AML-193 (cell line): Measurements from ENCODE around the gene PROSER1.
"Not testable (repeated sequence)": the region's sequence is repeated elsewhere in the genome, so short reads cannot be mapped to it uniquely, and the experiment has no call there.

Source experiments
- DNase-seq, 2 experiments: peaks; one replicate each; lab custom pipeline; 2025; lab: John Stamatoyannopoulos, UW

The PROSER1 gene

DNA sequence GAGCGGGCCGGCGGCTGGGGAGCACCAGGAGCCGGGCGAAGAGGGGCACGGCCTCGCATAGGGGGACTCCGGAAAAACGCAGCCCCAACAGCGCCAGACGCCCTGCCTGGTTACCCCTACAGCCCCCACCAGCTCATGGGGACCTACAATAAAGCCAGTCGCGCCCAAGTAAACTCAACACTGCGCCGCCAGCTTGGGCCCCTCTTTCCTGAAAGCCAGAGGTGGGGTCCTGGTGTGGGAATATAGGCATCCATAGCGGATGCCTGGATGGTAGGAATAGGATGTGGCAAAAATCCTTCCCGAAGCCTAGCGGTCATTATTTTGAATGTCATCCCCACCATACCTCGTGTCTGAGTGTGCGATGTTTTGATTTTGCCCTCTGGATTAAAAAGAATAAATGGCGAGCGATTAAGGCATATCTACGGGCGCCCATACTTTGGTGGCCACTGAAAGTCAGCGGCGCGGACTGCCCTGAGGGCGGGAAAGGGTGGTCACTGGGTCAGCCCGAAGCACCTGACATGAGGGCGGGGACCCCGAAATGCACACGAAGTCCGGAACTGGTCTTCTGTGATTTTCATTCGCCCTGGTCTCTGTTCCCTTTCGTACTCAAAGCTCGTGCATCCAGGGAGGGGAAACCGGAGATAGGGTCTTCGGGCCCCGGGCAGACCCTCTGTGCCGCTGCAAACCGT lies at the start of gene PROSER1, which contains the start of gene NHLRC3:
Gene PROSER1 (minus strand): TSS at position 210 of the 689 bp plus-strand sequence. CDS start 847 bp downstream, outside the sequence.
Gene NHLRC3 (plus strand): TSS at position 577 of the 689 bp plus-strand sequence. CDS start 184 bp downstream, outside the sequence.
- DNase-seq, result peak; percentile 84 to 87

DNA sequence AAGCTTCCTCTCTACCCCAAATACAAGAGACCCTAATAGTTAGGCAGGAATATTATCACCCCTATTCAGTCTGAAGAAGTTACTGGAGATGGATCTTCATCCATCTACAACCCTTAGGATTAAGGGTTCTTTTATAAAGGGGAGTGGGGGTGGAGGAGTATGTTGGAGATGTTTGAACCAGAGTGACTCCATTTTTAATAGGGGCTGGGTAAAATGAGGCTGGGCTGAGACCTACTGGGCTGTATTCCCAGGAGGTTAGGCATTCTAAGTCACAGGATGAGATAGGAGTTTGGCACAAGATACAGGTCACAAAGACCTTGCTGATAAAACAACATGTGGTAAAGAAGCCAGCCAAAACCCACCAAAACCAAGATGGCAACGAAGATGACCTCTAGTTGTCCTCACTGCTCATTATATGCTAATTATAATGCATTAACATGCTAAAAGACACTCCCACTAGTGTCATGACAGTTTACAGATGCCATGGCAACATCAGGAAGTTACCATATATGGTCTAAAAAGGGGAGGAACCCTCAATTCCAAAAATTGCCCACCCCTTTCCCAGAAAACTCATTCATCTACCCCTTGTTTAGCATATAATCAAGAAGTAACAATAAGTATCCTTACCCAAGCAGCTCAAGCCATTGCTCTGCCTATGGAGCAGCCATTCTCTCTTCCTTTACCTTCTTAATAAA lies 48.5 kb upstream of the PROSER1 start:
- not testable (repeated sequence) for DNase-seq

DNA sequence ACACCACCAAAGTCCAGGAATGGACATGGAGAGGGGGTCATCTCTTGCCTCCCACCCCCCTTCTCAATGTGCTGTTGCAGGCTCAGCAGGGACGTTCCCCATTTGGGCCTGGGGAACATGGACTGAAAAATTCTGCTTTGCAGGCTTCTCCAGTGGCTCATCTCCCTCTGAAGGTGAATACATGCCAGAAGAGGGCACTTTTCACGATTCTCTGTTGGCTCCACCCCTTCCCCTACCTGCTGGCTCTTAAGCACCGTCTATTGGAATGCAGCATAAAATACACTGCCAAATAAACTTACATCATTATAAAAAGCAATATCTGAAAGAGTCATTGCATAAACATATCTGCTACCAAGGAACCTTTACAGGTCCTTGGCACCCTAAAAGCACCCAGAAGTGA lies 36.1 kb upstream of the PROSER1 start:
- no peak for DNase-seq

DNA sequence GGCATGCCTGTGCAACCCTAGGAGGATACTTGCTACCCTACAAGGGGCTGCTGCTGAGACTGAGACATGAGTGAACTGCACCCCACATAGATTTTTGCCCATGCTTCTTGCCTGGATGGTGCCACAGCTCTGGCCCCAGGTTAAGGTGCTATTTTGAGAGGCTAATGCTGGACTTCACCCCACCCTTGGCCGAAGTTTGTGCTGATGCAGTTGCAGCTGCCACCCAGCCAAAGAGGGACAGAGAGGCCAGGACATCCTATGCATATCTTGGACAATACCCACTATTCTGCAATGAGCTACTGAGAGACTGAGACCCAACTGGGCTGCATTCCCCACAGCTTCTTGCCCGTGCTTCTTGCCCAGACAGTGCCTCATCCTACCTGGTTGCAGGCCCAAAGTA lies 35.0 kb upstream of the PROSER1 start:
- DNase-seq, result no peak

DNA sequence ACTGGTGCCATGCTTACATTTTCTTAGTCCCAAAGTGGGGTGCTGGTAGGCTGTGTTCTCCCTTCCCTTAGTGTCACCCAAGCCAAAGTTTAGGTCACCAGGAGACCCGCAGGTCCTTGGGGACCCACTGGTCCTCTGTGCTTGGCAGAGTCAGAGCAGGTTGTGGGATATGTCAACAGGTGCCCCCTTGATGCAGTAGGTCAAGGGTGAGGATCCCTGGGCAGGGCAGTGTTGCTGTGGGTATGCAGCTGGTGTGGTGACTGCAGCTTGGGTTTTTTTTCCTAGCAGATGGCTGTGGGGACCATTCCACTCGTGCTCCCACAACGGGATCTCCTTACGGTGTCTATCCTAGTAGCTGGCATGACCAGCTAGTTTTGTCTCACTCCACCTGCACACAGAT lies 24.1 kb upstream of the PROSER1 start:
- DNase-seq, result no peak

DNA sequence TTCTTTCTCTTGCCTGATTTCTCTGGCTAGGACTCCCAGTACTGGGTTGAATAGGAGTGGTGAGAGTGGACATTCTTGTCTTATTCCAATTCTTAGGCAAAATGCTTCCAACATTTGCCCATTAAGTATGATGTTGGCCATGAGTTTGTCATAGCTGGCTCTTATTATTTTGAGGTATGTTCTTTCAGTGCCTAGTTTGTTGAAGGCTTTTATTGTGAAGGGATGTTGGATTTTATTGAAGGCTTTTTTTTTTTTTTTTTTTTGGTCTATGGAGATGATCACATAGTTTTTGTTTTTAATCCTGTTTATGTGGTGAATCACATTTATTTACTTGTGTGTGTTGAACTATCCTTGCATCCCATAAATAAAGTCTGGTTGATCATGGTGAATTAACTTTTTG lies 20.2 kb upstream of the PROSER1 start:
- no peak for DNase-seq

DNA sequence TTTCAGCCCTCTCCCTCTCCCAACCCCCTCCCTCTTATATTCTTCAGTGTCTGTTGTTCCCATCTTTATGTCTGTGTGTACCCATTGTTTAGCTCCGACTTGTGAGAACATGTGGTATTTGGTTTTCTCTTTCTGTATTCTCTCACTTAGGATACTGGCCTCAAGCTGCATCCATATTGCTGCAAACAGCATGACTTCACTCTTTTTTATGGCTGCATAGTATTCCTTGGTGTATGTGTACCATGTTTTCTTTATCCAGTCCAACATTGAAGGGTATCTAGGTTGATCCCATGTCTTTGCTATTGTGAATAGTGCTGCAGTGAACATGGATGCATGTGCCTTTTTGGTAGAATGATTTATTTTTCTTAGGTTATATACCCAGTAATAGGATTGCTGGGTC lies 18.1 kb upstream of the PROSER1 start:
- no peak for DNase-seq

DNA sequence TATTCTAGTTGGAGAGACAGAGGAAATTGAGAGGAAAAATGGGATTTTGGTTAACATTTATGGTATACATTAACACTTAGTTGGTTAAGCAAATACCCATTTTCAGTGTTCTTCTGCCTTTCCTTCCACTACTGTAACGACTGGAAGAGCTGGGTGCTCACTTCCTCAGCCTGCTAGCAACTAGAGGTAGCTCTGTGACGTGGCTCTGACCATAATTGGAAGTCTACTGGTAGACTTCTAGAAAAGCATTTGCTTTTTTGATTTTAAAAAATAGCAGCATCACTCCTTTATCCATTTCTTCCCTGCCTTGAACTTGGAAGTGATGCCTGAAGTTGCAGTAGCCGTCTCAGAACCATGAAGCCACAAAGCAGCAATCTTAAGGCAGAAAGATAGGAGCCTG lies 16.2 kb upstream of the PROSER1 start:
- DNase-seq, result no peak

DNA sequence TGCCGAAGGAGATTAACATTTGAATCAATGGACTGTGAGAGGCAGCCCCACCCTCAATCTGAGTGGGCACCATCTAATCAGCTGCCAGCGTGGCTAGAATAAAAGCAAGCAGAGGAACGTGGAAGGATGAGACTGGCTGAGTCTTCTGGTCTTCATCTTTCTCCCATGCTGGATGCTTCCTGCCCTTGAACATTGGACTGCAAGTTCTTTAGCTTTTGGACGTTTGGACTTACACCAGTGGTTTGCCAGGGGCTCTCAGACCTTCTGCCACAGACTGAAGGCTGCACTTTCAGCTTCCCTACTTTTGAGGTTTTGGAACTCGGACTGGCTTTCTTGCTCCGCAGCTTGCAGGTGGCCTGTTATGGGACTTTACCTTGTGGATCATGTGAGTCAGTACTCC lies 15.1 kb upstream of the PROSER1 start:
- no peak for DNase-seq

DNA sequence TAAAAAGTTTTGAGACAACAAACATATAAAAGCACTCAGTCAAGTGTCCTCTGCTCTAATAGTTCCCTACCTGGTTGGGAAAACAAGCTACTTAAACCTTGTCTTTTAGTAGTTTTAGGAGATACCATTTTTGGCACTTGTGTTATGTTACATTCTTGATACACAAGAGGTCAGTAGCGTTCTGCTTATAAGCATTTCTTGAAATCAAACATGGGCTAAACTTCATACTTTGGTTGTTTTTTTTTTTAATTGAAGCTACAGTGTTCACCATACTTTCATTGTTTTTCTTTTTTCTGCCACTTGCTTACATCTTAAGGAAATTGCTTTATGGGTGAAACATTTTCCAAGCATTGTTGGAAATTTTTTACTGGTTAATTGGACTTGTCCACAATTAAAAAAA lies 13.3 kb upstream of the PROSER1 start:
- peak; percentile 71 to 74 for DNase-seq

DNA sequence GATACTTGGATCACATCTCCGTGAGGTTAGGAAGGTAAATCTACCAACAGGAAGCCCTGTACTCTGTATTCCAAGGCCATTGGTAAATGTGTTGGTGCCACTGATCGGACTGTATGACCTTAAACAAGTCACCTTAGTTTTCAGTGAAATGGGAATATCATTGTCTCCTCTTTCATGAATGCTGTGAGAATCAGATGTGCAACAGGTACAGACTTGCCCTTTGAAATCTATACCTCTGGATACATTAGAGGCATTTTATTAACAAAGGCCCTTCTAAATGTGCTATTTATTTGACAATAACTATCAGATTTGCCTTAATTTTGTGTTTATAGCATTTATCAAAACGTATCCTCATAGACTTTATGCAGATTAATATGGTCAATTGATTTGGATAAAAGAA lies 11.4 kb upstream of the PROSER1 start:
- no peak for DNase-seq

DNA sequence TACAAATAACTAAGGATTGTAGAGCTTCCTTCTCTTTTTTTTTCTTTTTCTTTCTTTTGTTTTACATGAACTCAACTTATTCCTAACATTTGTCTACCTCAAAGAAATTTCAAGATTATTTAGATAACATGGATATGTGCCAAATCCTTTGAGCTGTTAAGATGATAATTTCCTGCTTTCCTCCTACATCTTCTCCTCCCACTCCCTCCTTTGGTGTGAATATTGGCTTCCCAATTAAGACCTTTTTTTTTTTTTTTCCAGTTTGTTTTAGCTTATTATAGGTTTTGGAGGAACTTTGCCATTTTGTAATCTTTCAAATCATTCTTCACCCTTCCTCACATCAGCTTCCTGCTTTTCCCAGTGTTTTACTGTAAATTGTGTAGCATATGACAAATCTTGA lies 10.9 kb upstream of the PROSER1 start:
- no peak for DNase-seq

DNA sequence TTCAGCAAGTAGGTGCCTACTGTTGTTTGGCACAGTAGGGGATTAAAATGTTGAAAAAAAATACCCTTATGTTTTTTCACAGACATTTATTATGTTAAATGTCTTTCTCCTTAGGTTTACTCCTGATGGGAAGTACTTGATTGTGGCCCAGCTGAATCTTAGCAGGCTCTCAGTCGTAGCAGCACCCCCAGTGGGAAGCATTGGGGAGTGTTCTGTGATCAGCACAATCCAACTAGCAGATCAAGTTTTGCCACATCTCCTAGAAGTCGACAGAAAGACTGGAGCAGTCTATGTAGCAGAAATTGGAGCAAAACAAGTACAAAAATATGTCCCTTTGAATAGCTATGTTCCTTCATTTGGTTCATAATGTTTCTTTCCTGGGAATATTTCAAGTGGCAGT lies 9.7 kb upstream of the PROSER1 start:
- DNase-seq, result no peak

DNA sequence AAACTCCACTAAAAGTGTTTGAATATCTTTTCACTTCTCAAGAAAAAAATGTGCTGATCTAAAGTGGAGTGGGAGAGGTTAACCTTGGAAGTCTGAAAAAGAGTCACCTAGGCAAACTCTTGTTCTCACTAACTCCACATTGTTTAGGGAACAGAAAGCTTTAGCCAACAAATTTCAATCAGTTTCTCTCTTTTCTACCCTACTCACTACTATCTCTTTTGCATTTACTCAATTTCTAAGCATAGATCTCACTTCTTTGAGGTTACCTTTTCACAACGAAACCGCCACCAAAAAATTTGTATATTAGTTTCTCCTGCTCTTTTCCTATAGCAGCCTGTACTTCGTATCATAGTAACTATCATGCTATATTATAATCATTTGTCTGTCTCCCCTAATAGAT lies 6.6 kb upstream of the PROSER1 start:
- no peak for DNase-seq

DNA sequence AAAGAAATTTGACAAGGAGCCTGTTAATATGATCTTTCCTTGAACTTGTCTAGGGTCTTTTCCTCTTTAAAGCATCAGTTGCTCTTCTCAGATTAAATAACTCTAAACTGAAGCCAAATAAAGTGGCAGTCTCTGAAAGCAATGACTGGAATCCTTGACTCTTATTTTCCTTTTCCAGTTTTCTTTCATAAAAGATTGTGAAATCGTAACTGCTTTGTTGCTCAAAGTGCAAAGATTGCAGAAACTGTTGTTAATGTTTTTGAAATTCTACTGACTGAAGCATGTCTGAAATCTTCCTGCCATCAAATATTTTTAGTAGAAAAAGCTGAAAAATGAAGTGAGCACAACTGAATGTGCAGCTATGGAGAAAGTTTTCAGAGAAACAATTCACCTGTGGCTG lies 2.3 kb upstream of the PROSER1 start:
- peak; percentile 43 to 67 for DNase-seq

DNA sequence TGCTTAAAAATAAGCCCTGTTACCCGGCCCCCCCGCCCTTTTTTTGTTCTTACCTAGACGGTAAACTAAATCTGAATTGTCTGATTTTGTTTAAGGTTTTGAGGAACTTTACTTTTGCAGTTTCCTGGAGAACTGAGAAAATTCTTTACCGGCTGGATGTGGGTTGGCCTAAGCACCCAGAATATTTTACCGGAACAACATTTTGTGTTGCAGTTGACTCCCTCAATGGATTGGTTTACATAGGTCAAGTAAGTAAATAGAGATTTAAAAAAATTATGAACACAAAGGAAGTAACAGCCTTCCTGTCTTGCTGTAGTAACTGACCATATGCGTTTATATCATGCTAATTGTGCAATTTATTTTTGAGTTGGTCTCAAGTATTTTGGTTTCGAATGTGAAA lies 1.2 kb upstream of the PROSER1 start:
- peak; percentile 41 to 55 for DNase-seq

DNA sequence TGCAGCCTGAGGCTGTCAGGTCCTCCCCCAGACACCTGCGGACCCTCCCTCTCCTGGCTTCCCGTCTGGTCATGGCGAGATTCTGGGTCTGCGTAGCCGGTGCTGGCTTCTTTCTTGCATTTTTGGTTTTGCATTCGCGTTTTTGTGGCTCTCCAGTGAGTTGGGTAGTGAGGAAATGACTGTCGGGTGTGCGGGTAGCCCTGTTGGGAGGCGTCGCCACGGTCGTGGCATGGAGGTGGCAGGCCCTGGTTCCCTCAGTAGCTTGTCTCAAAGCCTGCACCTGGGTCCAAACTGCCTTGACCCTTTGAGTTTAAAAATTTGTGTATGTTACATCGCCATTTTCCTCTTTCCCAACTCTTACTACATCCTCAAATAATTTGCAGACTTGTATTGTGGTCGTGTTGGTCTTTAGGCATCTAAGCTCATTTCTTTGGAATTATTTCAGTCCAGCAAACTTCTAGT lies 711 bp upstream of the PROSER1 start:
- peak; percentile 41 to 55 for DNase-seq

DNA sequence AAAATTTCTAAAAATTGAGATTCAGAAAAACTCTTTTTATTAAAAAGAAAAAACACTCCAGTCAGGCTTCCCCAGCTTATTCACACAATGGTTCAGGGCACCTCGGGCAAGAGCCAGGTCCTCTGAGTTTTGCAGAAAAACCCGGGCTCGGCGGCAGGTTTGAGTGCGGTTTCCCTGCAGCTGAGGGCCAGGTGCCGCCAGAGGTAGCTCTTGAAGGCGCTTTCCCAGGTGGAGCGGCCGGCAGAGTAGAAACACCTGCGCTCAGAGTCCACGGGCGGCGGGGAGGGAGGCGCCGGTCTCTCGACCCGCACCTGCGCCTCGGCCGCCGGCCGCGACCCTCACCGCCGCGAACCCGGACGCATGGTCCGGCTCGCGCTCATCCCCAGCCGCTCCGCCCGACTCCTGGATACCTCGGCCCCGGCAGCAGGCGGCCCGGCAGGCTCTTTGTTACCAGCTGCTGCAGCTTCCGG lies 444 bp downstream of the PROSER1 start:
- DNase-seq, result no peak

DNA sequence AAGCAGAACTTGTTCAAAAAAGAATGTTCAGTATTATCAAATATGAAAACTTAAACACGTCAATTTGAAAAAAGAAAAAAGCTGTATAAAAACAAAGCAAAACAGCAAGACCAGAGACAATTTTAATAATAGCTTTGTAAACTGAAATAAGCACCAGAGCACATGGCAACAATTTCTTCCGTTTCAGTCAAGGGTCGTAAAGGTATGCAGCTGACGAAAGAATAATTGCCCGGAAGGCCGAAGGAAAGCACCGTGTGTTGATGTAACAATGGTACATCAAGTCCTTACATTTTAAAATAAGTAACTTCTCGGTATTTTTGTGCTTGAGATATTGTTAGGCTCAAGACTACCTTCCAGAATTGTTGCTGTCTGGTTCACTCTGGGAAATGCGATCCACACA lies 1.7 kb downstream of the PROSER1 start:
- peak in 1 of 2 experiments; percentile 14 for DNase-seq

DNA sequence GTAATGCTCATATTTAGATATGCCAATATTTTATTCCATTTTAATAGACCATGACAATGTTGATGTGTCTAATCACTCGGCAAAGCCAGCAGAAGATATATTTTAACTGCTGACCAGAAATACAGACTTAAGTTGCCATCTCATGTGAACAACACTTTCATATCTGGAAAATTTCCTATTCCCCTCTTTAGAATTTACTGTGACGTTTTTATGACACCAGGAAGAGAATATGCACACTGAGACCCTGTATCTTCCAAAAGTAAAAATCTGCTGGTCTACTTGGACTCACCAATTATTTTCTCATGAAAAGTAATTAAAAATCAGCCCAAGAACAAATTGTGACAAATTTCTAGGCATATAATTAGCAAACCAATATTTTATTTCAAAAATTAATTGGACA lies 2.1 kb downstream of the PROSER1 start:
- no peak for DNase-seq

DNA sequence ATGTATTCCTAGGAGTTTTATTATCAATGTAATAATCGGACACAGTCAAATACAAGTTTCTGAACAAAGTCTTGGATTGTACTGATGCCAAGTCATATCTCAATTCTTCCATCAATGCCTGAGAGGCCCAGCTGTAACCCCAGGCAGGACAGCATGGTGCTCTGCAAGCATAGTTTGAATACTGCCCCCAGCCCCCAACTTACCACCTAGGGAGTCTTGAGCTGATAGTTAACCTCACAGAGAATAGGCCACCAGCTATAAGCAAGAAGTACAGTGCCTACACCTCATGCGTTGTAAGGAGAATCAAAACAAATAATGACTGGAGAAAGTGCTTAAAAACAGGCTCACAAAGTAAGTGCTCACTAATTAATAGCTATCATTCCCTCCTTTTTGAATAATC lies 2.7 kb downstream of the PROSER1 start:
- no peak for DNase-seq

DNA sequence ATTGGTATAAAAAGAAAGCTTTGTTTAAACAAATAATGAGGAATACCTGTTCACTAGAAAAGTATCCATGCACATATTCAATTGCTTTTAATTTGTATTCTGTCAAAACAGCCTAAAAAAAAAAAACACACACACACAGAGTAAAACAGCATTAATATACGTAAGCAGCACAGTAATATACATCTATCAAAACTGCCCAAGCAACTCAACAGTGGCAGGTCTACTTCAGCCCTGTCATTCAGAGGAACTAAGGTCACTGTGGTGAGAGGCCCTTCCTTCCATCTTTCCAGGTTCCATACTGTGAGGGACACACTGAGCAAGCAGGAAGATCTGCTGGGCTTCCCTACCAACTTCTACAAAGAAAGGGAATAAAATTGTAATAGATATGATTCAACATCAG lies 3.8 kb downstream of the PROSER1 start:
- peak in 1 of 2 experiments; percentile 40 for DNase-seq

DNA sequence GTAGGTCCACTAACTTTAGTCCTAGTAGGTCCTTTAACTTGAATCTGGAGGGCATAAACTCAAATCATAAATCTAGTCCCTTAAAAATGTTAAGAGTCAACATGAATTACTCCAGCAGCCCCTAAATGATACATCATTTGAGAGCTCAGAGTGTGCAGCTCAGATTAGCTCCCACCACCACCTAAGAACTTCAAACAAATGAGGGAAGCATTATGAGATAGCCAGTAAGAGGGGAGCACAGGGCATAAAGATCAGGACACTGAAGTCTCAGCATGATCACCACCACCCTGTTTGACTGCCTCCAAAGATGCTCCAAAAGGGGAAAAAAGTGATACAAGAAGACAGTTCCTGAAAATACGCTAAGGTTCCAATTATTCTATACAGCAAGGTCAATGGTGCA lies 5.7 kb downstream of the PROSER1 start:
- DNase-seq, result no peak
